Smooth muscle cell (in vitro differentiated cells): Measurements from ENCODE around the gene SP140. TPM values are rescaled to one million over a fixed set of nuclear protein-coding genes. Genes with fewer than 3 reads are reported as not detected.
"Not testable (repeated sequence)": the region's sequence is repeated elsewhere in the genome, so short reads cannot be mapped to it uniquely, and the experiment has no call there.

Experiments used
- DNase-seq: peaks from one replicate; lab custom pipeline; 2025; ENCODE audit not compliant: unreplicated experiment; lab: John Stamatoyannopoulos, UW
- H2AFZ ChIP-seq: fragments of 200-600 bp; sonication (generic); 2 replicates; pipeline ENCODE4 v1.6.0; 2016; ENCODE audit warnings: antibody characterized with exemption, low read depth, mild to moderate bottlenecking
- H3F3A ChIP-seq: fragments of 200-600 bp; sonication (generic); 2 replicates; pipeline ENCODE4 v1.6.0; 2017; ENCODE audit warnings: antibody characterized with exemption, low read depth
- H3K27ac ChIP-seq: fragments of 200-600 bp; sonication (generic); 2 replicates; pipeline ENCODE4 v1.5.1; 2016; ENCODE audit warnings: low read depth, mild to moderate bottlenecking
- H3K27me3 ChIP-seq: fragments of 200-600 bp; sonication (generic); 2 replicates; pipeline ENCODE4 v1.6.1; 2016; ENCODE audit warnings: low read depth, mild to moderate bottlenecking
- H3K36me3 ChIP-seq: fragments of 200-600 bp; sonication (generic); 2 replicates; pipeline ENCODE4 v1.5.1; 2016; ENCODE audit warnings: low read depth
- H3K4me1 ChIP-seq: fragments of 200-600 bp; sonication (generic); 2 replicates; pipeline ENCODE4 v1.5.1; 2016; ENCODE audit warnings: low read depth
- H3K4me2 ChIP-seq: fragments of 200-600 bp; sonication (generic); 2 replicates; pipeline ENCODE4 v1.6.0; 2016; ENCODE audit warnings: mild to moderate bottlenecking
- H3K4me3 ChIP-seq: fragments of 200-600 bp; sonication (generic); 2 replicates; pipeline ENCODE4 v1.5.1; 2016; ENCODE audit warnings: mild to moderate bottlenecking
- H3K79me2 ChIP-seq: fragments of 200-600 bp; sonication (generic); 2 replicates; pipeline ENCODE4 v1.6.0; 2016; ENCODE audit warnings: low read depth, mild to moderate bottlenecking
- H3K9ac ChIP-seq: fragments of 200-600 bp; sonication (generic); 2 replicates; pipeline ENCODE4 v1.6.0; 2016; ENCODE audit warnings: low read depth
- H3K9me3 ChIP-seq: fragments of 200-600 bp; sonication (generic); replicated peaks from 2 replicates; pipeline ENCODE4 v1.5.1; 2016; ENCODE audit warnings: low read depth
- H4K20me1 ChIP-seq: fragments of 200-600 bp; sonication (generic); 2 replicates; pipeline ENCODE4 v1.6.0; 2016; ENCODE audit warnings: low read depth
- CTCF ChIP-seq: fragments of 200-600 bp; sonication (generic); IDR thresholded peaks from 2 replicates; pipeline ENCODE4 v1.5.1; 2017; ENCODE audit warnings: borderline replicate concordance, mild to moderate bottlenecking, antibody characterized with exemption; ENCODE audit not compliant: insufficient read depth, poor library complexity, severe bottlenecking
- WGBS: methylation state at CpG from one replicate; pipeline ENCODE4 v1.1.7; 2016; ENCODE audit warnings: low lambda C conversion rate; 5-methylcytosine and 5-hydroxymethylcytosine counted together
- polyA plus RNA-seq: library from polyadenylated mRNA; unstranded; fragments of >200 nt; fragmentation: Nextera tagmentation; extraction: Ambion mirVana; gene quantifications from 2 replicates; pipeline ENCODE4 v1.2.1, GENCODE V29; 2016
- total RNA-seq: library from RNA; depleted of rRNA; stranded (reverse); fragments of >200 nt; gene quantifications from 2 replicates; pipeline ENCODE4 v1.2.3, GENCODE V29; 2014

Gene SP140
- total and polyA plus RNA-seq, 2 experiments from 2014 or later, result 0.04 TPM; not detected in 1

- H3K27ac ChIP-seq, result no peak overlapping the region
- H3K79me2 ChIP-seq, result no peaks in the 10 kb centered on the region
- no peak overlapping the region for H3K4me3 ChIP-seq
- H3K9ac ChIP-seq, result no peak overlapping the region
- no peaks in the 10 kb centered on the region for H3F3A ChIP-seq
- no peak overlapping the region for H3K4me2 ChIP-seq
- no peak for TF ChIP-seq CTCF
- H3K9me3 ChIP-seq, result no peaks in the 10 kb centered on the region
- no peaks in the 10 kb centered on the region for H3K27me3 ChIP-seq
- 91% methylated on average over 4 of the region's 4 CpGs for WGBS
- H3K36me3 ChIP-seq, result no peaks in the 10 kb centered on the region
- H3K4me1 ChIP-seq, result no peaks in the 10 kb centered on the region
- H4K20me1 ChIP-seq, result no peaks in the 10 kb centered on the region
- no peak overlapping the region for H2AFZ ChIP-seq
- DNase-seq, result no peak
Measured at GRCh38 chr2:230258483-230258882, 32.9 kb downstream of the SP140 start.

DNA sequence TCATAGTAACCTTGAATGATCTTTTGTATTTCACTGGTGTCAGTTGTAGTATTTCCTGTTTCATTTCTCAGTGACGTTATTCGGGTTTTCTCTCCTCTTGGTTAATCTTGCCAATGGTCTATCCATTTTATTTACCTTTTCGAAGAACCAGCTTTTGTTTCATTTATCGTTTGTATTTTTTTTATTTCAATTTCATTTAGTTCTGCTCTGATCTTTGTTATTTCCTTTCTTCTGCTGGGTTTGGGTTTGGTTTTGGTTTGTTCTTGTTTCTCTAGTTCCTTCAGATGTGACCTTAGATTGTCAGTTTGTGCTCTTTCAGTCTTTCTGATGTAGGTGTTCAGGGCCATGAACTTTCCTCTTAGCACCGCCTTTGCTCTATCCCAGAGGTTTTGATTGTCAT lies 36.7 kb downstream of the SP140 start:
- Histone ChIP-seq H2AFZ (no peak overlapping the region), H3K9ac (no peak overlapping the region), H3K79me2 (no peaks in the 10 kb centered on the region), H3K4me2 (no peak overlapping the region), H3K27me3 (no peaks in the 10 kb centered on the region), H3F3A (no peaks in the 10 kb centered on the region), H3K4me1 (no peaks in the 10 kb centered on the region), H4K20me1 (no peaks in the 10 kb centered on the region), H3K36me3 (no peaks in the 10 kb centered on the region), H3K9me3 (no peaks in the 10 kb centered on the region), H3K27ac (no peak overlapping the region), H3K4me3 (no peak overlapping the region)
- no peak for TF ChIP-seq CTCF
- DNase-seq, result no peak
- 92% methylated on average over 5 of the region's 5 CpGs for WGBS

DNA sequence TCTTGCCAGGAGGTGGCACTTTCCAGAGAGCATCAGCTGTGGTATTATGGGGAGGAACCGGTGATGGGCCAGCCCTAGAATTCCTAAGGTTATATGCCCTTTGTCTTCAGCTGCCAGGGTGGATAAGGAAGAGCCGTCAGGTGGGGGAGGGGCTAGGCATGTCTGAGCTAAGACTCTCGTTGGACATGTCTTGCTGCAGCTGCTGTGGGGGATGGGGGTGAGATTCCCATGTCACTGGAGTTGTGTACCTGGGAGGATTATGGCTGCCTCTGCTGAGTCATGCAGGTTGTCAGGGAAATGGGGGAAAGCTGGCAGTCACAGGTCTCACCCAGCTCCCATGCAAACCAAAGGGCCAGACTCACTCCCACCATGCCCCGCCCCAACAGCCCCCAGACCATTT lies 39.4 kb downstream of the SP140 start:
- not testable (repeated sequence) for H3K4me3 ChIP-seq, H3K4me2 ChIP-seq, H3K4me1 ChIP-seq, H3K9me3 ChIP-seq, DNase-seq, H3F3A ChIP-seq, H2AFZ ChIP-seq, H4K20me1 ChIP-seq, H3K36me3 ChIP-seq, H3K27ac ChIP-seq, H3K27me3 ChIP-seq, H3K9ac ChIP-seq, H3K79me2 ChIP-seq
- WGBS, result 77% methylated on average over 4 of the region's 4 CpGs

DNA sequence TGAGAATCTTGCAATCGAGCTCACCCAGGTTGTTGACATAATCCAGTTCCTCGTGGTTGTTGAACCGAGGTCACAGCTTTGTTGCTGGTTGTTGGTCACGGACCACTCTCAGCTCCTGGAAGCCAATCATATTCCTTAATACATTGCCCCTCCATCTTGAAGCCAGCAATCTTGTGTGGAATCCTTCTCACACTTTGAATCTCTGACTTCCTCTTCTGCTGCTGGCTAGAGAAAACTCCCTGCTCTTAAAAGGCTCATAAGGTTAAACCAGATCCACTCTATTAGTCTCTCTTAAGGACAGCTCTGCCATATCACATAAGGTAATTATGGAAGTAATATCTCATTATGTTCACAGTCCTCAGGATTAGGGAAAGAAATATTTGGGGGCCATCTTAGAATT lies 41.1 kb downstream of the SP140 start:
- Histone ChIP-seq H3K27ac (no peak overlapping the region), H3K4me3 (no peak overlapping the region), H3K4me2 (no peak overlapping the region), H3K79me2 (no peaks in the 10 kb centered on the region), H3K9me3 (no peaks in the 10 kb centered on the region), H3F3A (no peaks in the 10 kb centered on the region), H2AFZ (no peak overlapping the region), H3K4me1 (no peaks in the 10 kb centered on the region), H3K27me3 (no peaks in the 10 kb centered on the region), H3K36me3 (no peaks in the 10 kb centered on the region), H3K9ac (no peak overlapping the region), H4K20me1 (no peaks in the 10 kb centered on the region)
- no peak for TF ChIP-seq CTCF
- DNase-seq, result no peak
- WGBS, result 82% methylated on average over 4 of the region's 4 CpGs
